Progenitor cell of endocrine pancreas (in vitro differentiated cells): Measurements from ENCODE around the gene ATG14. TPM values are rescaled to one million over a fixed set of nuclear protein-coding genes. Genes with fewer than 3 reads are reported as not detected.

Experiments used
- DNase-seq: peaks from one replicate; pipeline ENCODE4 v3.0.0; 2021; ENCODE audit warnings: low spot score; ENCODE audit not compliant: unreplicated experiment
- H3K27ac Mint-ChIP-seq: 2 replicates; pipeline ENCODE4 v1.8.0; 2021; ENCODE audit warnings: mild to moderate bottlenecking, moderate library complexity, mixed read lengths
- H3K27me3 Mint-ChIP-seq: 2 replicates; pipeline ENCODE4 v1.8.0; 2021; ENCODE audit warnings: mixed read lengths
- H3K36me3 Mint-ChIP-seq: 2 replicates; pipeline ENCODE4 v1.8.0; 2022; ENCODE audit warnings: mixed read lengths; ENCODE audit not compliant: insufficient read depth
- H3K4me1 Mint-ChIP-seq: 2 replicates; pipeline ENCODE4 v1.8.0; 2021; ENCODE audit warnings: low read depth, mixed read lengths
- H3K4me3 Mint-ChIP-seq: 2 replicates; pipeline ENCODE4 v1.8.0; 2021; ENCODE audit warnings: low read depth, mild to moderate bottlenecking, moderate library complexity, mixed read lengths
- H3K9me3 Mint-ChIP-seq: 2 replicates; pipeline ENCODE4 v1.8.0; 2021; ENCODE audit warnings: low read depth, mixed read lengths
- CTCF ChIP-seq: fragments of 200-600 bp; sonication (generic); IDR thresholded peaks from one replicate; pipeline ENCODE4 v1.5.0; 2021; ENCODE audit warnings: antibody characterized with exemption, mild to moderate bottlenecking; ENCODE audit not compliant: unreplicated experiment
- total RNA-seq: library from RNA; stranded (reverse); gene quantifications from 2 replicates; pipeline ENCODE4 v1.2.1, GENCODE V29; 2021

Gene ATG14
- total RNA-seq, 1 donor from 2014 or later = 14.9 TPM

- Mint-ChIP-seq H3K4me1 (peaks cover 33% of the 10 kb centered on the region), H3K9me3 (no peaks in the 10 kb centered on the region)
Observed at GRCh38 chr14:55329999-55330710, 81.5 kb downstream of the ATG14 start.

DNA sequence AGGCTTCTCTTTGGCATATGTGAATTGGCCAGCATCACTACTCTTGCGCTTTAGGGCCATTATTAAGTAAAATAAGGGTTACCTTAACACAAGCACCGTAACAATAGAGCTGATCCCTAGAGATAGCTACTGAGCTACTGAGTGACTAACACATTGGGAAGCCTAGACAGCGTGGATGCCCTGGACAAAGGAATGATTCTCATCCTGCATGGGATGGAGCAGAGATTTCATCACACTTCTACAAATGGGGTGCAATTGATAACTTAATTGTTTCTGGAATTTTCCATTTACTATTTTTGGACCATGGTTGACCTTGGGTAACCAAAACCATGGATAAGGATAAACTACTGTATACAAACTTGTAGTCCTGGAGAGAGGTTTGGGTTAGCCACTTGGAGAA lies 83.3 kb downstream of the ATG14 start:
- Mint-ChIP-seq H3K9me3 (no peaks in the 10 kb centered on the region), H3K27ac (no peak overlapping the region), H3K36me3 (peaks cover 8% of the 10 kb centered on the region), H3K4me1 (peaks cover 16% of the 10 kb centered on the region), H3K27me3 (no peaks in the 10 kb centered on the region), H3K4me3 (no peak overlapping the region)
- no peak for DNase-seq
- TF ChIP-seq CTCF = no peak

More at GRCh38 chr14:55329999-55330710, 81.5 kb downstream of the ATG14 start:
- H3K36me3 Mint-ChIP-seq = peaks cover 6% of the 10 kb centered on the region
- no peak for TF ChIP-seq CTCF
- no peaks in the 10 kb centered on the region for H3K27me3 Mint-ChIP-seq
- H3K27ac Mint-ChIP-seq = no peak overlapping the region
- no peak for DNase-seq
- no peak overlapping the region for H3K4me3 Mint-ChIP-seq

DNA sequence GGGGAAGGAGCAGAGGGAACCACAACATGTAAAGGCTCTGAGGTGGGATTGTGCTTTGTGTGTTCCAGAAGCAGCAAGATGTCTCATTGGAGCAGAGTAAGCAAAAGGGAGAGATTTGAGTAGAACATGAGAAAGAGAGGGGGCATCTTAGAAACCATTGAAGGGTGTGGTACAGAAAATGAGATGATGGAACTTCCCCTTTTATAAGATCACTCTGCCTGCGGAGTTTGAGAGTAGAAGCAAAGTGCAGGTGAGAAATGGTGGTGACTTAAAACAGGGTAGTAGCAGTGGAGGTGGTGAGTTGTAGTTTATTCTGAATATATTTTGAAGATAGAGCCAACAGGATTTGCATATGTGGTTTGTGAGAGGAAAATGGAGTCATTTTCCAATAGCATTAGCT lies 84.5 kb downstream of the ATG14 start:
- H3K36me3 Mint-ChIP-seq = peaks cover 8% of the 10 kb centered on the region
- no peaks in the 10 kb centered on the region for H3K9me3 Mint-ChIP-seq
- no peak overlapping the region for H3K4me3 Mint-ChIP-seq
- TF ChIP-seq CTCF = no peak
- no peak for DNase-seq
- peaks cover 7% of the 10 kb centered on the region for H3K4me1 Mint-ChIP-seq
- no peaks in the 10 kb centered on the region for H3K27me3 Mint-ChIP-seq
- no peak overlapping the region for H3K27ac Mint-ChIP-seq

GRCh38 chr14:55324812-55325211 lies 86.8 kb downstream of the ATG14 start:
- Mint-ChIP-seq H3K4me3 (no peak overlapping the region), H3K4me1 (peaks cover 5% of the 10 kb centered on the region), H3K36me3 (peaks cover 8% of the 10 kb centered on the region)

GRCh38 chr14:55323910-55324309 lies 87.7 kb downstream of the ATG14 start:
- H3K36me3 Mint-ChIP-seq = peaks cover 10% of the 10 kb centered on the region
- no peak for TF ChIP-seq CTCF
- no peak overlapping the region for H3K27ac Mint-ChIP-seq
- H3K9me3 Mint-ChIP-seq = no peaks in the 10 kb centered on the region
- no peak overlapping the region for H3K4me3 Mint-ChIP-seq
- no peak for DNase-seq
- H3K4me1 Mint-ChIP-seq = peaks cover 4% of the 10 kb centered on the region
- H3K27me3 Mint-ChIP-seq = no peaks in the 10 kb centered on the region

More at GRCh38 chr14:55324812-55325211, 86.8 kb downstream of the ATG14 start:
- TF ChIP-seq CTCF = no peak
- no peaks in the 10 kb centered on the region for H3K9me3 Mint-ChIP-seq
- no peak for DNase-seq
- no peak overlapping the region for H3K27ac Mint-ChIP-seq
- no peaks in the 10 kb centered on the region for H3K27me3 Mint-ChIP-seq
